Right atrium auricular region (tissue), 2 donors: ENCODE measurements around the gene CCNC. TPM values are rescaled to one million over a fixed set of nuclear protein-coding genes. Genes with fewer than 3 reads are reported as not detected.

Experiments
- DNase-seq: peaks from one replicate; pipeline ENCODE4 v3.0.0-alpha.2; 2019; ENCODE audit warnings: low spot score
- H3K27ac ChIP-seq, 2 donors: fragments of 200-600 bp; sonication (generic); 1 replicate in 1 of 2; 2 replicates in 1 of 2; pipeline ENCODE4 v1.5.1; 2016 to 2019
- H3K27me3 ChIP-seq, 2 donors: fragments of 200-600 bp; sonication (generic); one replicate each; pipeline versions ENCODE4 v1.5.1 to v1.6.0; 2017 to 2019
- H3K36me3 ChIP-seq: fragments of 200-600 bp; sonication (generic); one replicate; pipeline ENCODE4 v1.5.1; 2016
- H3K4me1 ChIP-seq, 2 donors: fragments of 200-600 bp; sonication (generic); one replicate each; pipeline versions ENCODE4 v1.5.1 to v1.6.0; 2017 to 2019
- H3K4me3 ChIP-seq, 2 donors: fragments of 200-600 bp; sonication (generic); 1 replicate in 1 of 2; 2 replicates in 1 of 2; pipeline ENCODE4 v1.5.1; 2017 to 2019; ENCODE audit warnings: mild to moderate bottlenecking in 1 of 2, moderate library complexity in 1 of 2
- H3K9me3 ChIP-seq, 2 donors: fragments of 200-600 bp; sonication (generic); one replicate each; pipeline ENCODE4 v1.5.1; 2019
- CTCF ChIP-seq, 2 donors: fragments of 200-600 bp; sonication (generic); IDR thresholded peaks; one replicate each; pipeline ENCODE4 v1.5.1; 2019; ENCODE audit warnings: antibody characterized with exemption in 2 of 2
- total RNA-seq, 2 donors: library from RNA; depleted of rRNA; stranded (reverse); fragments of >200 nt; gene quantifications; one replicate each; pipeline ENCODE4 v1.1.0, GENCODE V29; 2016

CCNC gene
- total RNA-seq, 2 donors from 2014 or later = 17.6 to 23.1 TPM

- no peak for TF ChIP-seq CTCF (IDR thresholded peaks at IDR 0.05)
- Histone ChIP-seq H3K4me1 (peaks cover 0 to 21% of the 10 kb centered on the region in 2 donors), H3K4me3 (no peak overlapping the region), H3K36me3 (no peaks in the 10 kb centered on the region), H3K9me3 (no peaks in the 10 kb centered on the region), H3K27ac (no peak overlapping the region), H3K27me3 (no peaks in the 10 kb centered on the region)
- DNase-seq = no peak
Measured at GRCh38 chr6:99519446-99519845, 49.0 kb downstream of the CCNC start.

- H3K27me3 ChIP-seq = no peaks in the 10 kb centered on the region
- H3K4me3 ChIP-seq = peak overlapping the region; percentile 64 to 88
- H3K9me3 ChIP-seq = no peaks in the 10 kb centered on the region
- no peak overlapping the region for H3K27ac ChIP-seq
- no peaks in the 10 kb centered on the region for H3K36me3 ChIP-seq
- peaks cover 0 to 12% of the 10 kb centered on the region in 2 donors for H3K4me1 ChIP-seq
- no peak for DNase-seq
- TF ChIP-seq CTCF (IDR thresholded peaks at IDR 0.05) = no peak
Measured at GRCh38 chr6:99514089-99514488, 54.4 kb downstream of the CCNC start.

GRCh38 chr6:99512033-99512432, 56.4 kb downstream of the CCNC start:
- DNase-seq = no peak
- H3K36me3 ChIP-seq = no peaks in the 10 kb centered on the region
- peaks cover 0 to 12% of the 10 kb centered on the region in 2 donors for H3K4me1 ChIP-seq
- no peak overlapping the region for H3K4me3 ChIP-seq
- no peak for TF ChIP-seq CTCF (IDR thresholded peaks at IDR 0.05)
- H3K9me3 ChIP-seq = no peaks in the 10 kb centered on the region
- H3K27ac ChIP-seq = no peak overlapping the region
- no peaks in the 10 kb centered on the region for H3K27me3 ChIP-seq

- TF ChIP-seq CTCF (IDR thresholded peaks at IDR 0.05) = no peak
- Histone ChIP-seq H3K4me3 (no peak overlapping the region), H3K9me3 (no peaks in the 10 kb centered on the region), H3K27me3 (no peaks in the 10 kb centered on the region), H3K4me1 (no peaks in the 10 kb centered on the region), H3K27ac (no peak overlapping the region), H3K36me3 (peaks cover 21% of the 10 kb centered on the region)
- DNase-seq = no peak
Measured at GRCh38 chr6:99507648-99508047, 60.8 kb downstream of the CCNC start.

- no peak for DNase-seq
- Histone ChIP-seq H3K4me3 (no peak overlapping the region), H3K4me1 (no peaks in the 10 kb centered on the region), H3K36me3 (peaks cover 19% of the 10 kb centered on the region), H3K27ac (no peak overlapping the region), H3K27me3 (no peaks in the 10 kb centered on the region), H3K9me3 (no peaks in the 10 kb centered on the region)
- TF ChIP-seq CTCF (IDR thresholded peaks at IDR 0.05) = no peak
Measured at GRCh38 chr6:99501762-99502161, 66.7 kb downstream of the CCNC start.

- TF ChIP-seq CTCF (IDR thresholded peaks at IDR 0.05) = no peak
- DNase-seq = no peak
- H3K4me3 ChIP-seq = no peak overlapping the region
- H3K27ac ChIP-seq = no peak overlapping the region
- H3K9me3 ChIP-seq = no peaks in the 10 kb centered on the region
- H3K27me3 ChIP-seq = no peaks in the 10 kb centered on the region
- no peaks in the 10 kb centered on the region for H3K4me1 ChIP-seq
- H3K36me3 ChIP-seq = peaks cover 7% of the 10 kb centered on the region
Measured at GRCh38 chr6:99498421-99498820, 70.0 kb downstream of the CCNC start.
